ENCODE measurements around the gene PSEN1. TPM values are rescaled to one million over a fixed set of nuclear protein-coding genes. Genes with fewer than 3 reads are reported as not detected.

The PSEN1 gene
- total RNA-seq, 1 donor from 2014 or later = 20.5 TPM

- intact Hi-C loops (cut with DNase I) = no loop called here
- no peak for DNase-seq (ENCODE audit: low spot score)
Measured at GRCh38 chr14:73249564-73250316, 113.4 kb downstream of the PSEN1 start.

DNA sequence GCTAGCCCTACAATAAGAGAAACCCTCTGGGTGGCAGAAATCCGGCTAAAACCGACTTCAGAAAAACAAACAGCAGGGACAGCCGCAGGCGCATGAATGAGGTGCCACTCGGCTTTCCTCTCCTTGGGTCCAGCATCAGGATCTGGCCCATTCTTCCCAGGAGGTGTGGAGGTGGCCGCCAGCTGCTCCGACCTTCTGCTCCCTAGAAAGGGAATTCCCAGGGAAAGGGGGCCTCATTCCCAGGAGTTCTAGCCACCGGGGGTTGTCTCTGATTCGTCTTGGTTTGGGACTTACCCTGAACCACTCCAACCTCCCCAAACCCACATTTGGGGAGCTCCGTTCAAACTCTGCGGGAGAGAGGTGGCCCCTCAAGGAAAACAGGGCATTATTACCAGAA is 114.0 kb downstream of the PSEN1 start:
- DNase-seq (ENCODE audit: low spot score) = no peak
- intact Hi-C loops (cut with DNase I) = no loop called here

- intact Hi-C loops (cut with DNase I) = no loop called here
- no peak for DNase-seq (ENCODE audit: low spot score)
Measured at GRCh38 chr14:73250781-73251500, 114.6 kb downstream of the PSEN1 start.

- DNase-seq (ENCODE audit: low spot score) = no peak
- intact Hi-C loops (cut with DNase I) = no loop called here
Measured at GRCh38 chr14:73251516-73252215, 115.4 kb downstream of the PSEN1 start.

GRCh38 chr14:73252491-73253322 is 116.4 kb downstream of the PSEN1 start:
- intact Hi-C loops (cut with DNase I) = no loop called here
- DNase-seq (ENCODE audit: low spot score) = no peak

GRCh38 chr14:73253323-73253610 is 117.0 kb downstream of the PSEN1 start:
- DNase-seq (ENCODE audit: low spot score) = no peak
- intact Hi-C loops (cut with DNase I) = no loop called here

DNA sequence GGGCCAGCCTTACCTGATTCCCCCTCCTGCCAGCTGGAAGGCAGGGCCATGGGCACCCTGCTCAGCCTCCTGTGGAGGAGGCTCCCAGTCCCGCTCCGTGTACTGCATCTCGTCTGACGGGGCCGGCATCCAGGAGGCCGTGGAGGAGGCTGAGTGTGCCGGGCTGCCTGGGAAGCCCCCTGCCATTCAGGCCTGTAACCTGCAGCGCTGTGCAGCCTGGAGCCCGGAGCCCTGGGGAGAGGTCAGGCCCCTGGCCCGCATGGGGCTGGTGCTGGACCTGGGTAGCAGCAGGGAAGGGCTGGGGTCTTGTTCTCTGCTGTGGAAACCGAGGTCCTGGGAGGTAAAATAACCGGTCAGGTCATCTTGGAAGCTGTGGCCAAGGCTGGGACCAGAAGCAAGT is 117.4 kb downstream of the PSEN1 start:
- DNase-seq (ENCODE audit: low spot score) = no peak
- intact Hi-C loops (cut with DNase I) = no loop called here

GRCh38 chr14:73254247-73255004 is 118.1 kb downstream of the PSEN1 start:
- DNase-seq (ENCODE audit: low spot score) = no peak
- intact Hi-C loops (cut with DNase I) = no loop called here

GRCh38 chr14:73255005-73255400 is 118.7 kb downstream of the PSEN1 start:
- DNase-seq (ENCODE audit: low spot score) = no peak
- intact Hi-C loops (cut with DNase I) = no loop called here

DNA sequence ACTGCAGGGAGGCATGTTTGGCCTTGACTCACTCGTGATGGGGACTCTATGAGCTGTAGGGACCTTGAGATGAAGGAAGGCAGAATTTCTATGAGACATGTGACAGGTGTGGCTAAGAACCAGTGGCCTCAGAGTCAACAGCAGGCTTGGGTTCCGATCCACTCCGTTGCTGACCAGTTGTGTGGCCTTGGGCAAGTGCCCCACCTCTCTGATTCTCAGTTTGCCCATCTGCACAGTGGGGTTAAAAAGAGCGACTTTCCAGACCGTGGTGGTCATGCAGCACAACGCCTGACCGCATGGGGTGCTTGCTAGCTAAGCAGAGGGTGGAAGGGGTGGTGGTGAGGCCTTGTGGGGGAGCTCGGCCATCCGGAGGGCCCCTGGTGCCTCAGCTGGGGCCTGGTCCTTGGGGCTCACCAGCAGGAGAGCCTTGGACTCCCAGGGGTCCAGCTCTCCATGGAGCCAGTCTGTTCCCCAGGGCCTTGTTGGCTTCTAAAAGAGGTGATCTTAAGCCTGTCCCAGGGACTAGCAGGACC is 119.5 kb downstream of the PSEN1 start:
- intact Hi-C loops (cut with DNase I) = no loop called here
- no peak for DNase-seq (ENCODE audit: low spot score)

DNA sequence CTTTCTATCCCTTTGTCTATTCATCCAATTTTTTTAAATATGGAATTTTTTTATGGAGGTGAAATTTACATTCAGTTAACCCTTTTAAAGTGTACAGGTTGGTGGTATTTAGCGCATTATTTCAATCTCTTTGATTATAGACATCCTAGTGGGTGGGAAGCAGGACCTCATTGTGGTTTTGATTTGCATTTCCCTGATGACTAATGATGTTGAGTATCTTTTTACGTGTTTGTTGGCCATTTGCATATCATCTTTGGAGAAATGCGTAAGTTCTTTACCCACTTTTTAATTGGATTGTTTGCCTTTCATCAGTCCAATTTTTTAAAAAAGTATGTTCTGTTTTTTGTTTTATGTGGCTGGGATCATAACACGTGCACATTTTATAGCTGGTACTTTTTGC is 121.8 kb downstream of the PSEN1 start:
- no peak for DNase-seq (ENCODE audit: low spot score)
- intact Hi-C loops (cut with DNase I) = no loop called here

DNA sequence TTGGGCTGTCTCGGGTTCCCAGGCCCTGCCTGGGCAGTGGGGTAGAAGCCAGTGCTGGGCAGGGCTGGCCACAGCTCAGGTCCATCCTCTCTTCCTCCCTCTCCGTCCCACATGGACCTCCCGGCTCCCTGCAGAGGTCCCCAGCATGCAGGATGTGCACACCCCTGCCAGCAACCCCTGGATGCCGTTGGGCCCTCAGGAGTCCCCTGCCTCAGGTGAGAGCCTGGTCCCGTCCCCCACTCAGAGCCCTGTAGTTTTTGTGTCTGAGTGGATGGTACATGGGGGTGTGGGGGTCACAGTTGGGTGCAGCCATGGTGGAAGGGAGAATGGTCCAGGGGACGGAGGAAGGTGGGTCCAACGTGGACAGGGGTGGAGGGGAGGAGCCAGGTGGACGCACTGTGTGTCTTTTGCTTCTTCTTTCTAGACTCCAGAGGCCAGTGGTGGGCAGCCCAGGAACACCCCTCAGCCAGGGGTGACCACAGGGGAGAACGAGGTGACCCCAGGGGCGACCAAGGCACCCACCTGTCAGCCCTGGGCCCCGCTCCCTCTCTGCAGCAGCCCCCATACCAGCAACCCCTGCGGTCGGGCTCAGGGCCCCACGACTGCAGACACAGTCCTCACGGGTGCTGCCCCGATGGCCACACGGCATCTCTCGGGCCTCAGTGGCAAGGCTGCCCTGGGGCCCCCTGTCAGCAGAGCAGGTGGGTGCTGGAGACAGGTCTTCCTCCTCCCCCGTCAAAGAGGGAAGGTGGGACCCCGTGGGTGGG is 122.7 kb downstream of the PSEN1 start:
- intact Hi-C loops (cut with DNase I) = no loop called here
- DNase-seq (ENCODE audit: low spot score) = peak; percentile 63

DNA sequence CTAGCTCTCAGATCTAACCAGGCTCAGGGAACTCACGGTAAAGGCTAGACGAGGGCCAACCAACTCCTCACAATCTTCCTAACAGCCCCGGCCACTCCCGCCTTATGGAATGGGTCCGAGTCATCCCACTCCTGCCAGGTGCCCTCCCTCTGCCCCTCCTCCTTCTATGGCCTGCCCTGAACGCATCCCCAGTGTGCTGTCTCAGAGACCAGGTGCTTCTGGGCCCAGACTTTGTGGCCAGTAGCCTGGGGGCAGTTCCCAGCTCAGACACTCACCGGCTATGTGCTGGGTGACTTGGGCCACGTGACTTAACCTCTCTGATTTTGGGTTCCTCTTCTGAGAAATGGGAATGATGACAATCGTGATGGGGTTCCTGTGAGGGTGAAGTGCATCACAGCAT is 123.5 kb downstream of the PSEN1 start:
- intact Hi-C loops (cut with DNase I) = no loop called here
- DNase-seq (ENCODE audit: low spot score) = no peak

- intact Hi-C loops (cut with DNase I) = no loop called here
- DNase-seq (ENCODE audit: low spot score) = no peak
Measured at GRCh38 chr14:73260574-73260973, 124.3 kb downstream of the PSEN1 start.

GRCh38 chr14:73261075-73261474 is 124.8 kb downstream of the PSEN1 start:
- intact Hi-C loops (cut with DNase I) = no loop called here
- DNase-seq (ENCODE audit: low spot score) = no peak

- no peak for DNase-seq (ENCODE audit: low spot score)
Measured at GRCh38 chr14:73261520-73262426, 125.5 kb downstream of the PSEN1 start.

DNA sequence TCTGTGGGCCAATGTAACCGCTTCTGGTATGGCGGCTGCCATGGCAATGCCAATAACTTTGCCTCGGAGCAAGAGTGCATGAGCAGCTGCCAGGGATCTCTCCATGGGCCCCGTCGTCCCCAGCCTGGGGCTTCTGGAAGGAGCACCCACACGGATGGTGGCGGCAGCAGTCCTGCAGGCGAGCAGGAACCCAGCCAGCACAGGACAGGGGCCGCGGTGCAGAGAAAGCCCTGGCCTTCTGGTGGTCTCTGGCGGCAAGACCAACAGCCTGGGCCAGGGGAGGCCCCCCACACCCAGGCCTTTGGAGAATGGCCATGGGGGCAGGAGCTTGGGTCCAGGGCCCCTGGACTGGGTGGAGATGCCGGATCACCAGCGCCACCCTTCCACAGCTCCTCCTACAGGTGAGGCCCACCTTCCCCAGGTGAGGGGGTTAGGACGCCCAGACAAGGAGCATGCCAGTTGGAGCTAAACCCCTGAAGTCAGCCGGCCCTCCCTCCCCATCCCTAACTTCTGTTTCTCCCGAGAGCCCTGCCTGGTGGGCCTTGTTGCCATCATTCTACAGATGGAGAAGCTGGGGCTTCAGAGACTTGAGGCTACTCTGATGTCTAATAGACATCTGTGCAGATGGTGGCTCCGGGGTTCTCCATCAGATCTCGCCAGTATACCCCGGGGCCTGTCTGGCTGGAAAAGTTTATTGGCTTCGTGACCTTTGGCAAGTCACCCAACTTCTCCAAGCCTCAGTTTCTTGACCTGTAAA is 126.3 kb downstream of the PSEN1 start:
- DNase-seq (ENCODE audit: low spot score) = peak; percentile 74
- intact Hi-C loops (cut with DNase I) = no loop called here

More at GRCh38 chr14:73261520-73262426, 125.5 kb downstream of the PSEN1 start:
- intact Hi-C loops (cut with DNase I) = no loop called here
